Epithelial cell of proximal tubule (primary cell): ENCODE results near the gene LACTBL1. TPM values are rescaled to one million over a fixed set of nuclear protein-coding genes. Genes with fewer than 3 reads are reported as not detected.
"Not testable (repeated sequence)": the region's sequence is repeated elsewhere in the genome, so short reads cannot be mapped to it uniquely, and the experiment has no call there.

ENCODE experiments used
- DNase-seq: peaks from one replicate; pipeline ENCODE4 v3.0.0-alpha.2; 2011; ENCODE audit warnings: low read depth
- H3K4me3 ChIP-seq: 2 replicates; pipeline ENCODE4 v1.5.1; 2011; ENCODE audit warnings: low read depth, mild to moderate bottlenecking, low read length
- total RNA-seq: library from RNA; depleted of rRNA; stranded (reverse); fragments of >200 nt; gene quantifications from 2 replicates; pipeline ENCODE4 v1.2.3, GENCODE V29; 2015
- TF ChIP-seq, protein P1 (sequence below): conservative IDR thresholded peaks from 2 replicates; pipeline ENCODE4 v1.5.1; 2012; ENCODE audit warnings: low read depth, mild to moderate bottlenecking, low read length

The LACTBL1 gene
- total RNA-seq, 1 donor from 2014 or later = not detected

DNA sequence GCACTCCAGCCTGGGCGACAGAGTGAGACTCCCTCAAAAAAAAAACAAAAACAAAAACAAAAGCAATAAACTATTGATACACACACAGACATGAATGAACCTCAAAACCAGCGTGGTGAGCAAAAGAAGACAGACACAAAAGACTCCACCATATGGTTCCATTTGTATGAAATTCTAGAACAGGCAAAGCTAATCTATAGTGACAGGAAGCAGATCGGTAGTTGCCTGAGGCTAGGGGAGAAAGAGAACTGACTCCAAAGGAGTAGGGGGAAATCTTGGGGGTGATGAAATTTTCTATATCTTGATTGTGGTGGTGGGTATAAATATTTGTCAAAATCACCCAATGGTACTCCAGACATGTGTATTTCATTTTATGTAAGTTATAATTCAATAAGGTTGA is 20.9 kb downstream of the LACTBL1 start:
- DNase-seq = no peak
- no peak overlapping the region for H3K4me3 ChIP-seq
- TF ChIP-seq, protein P1, sequence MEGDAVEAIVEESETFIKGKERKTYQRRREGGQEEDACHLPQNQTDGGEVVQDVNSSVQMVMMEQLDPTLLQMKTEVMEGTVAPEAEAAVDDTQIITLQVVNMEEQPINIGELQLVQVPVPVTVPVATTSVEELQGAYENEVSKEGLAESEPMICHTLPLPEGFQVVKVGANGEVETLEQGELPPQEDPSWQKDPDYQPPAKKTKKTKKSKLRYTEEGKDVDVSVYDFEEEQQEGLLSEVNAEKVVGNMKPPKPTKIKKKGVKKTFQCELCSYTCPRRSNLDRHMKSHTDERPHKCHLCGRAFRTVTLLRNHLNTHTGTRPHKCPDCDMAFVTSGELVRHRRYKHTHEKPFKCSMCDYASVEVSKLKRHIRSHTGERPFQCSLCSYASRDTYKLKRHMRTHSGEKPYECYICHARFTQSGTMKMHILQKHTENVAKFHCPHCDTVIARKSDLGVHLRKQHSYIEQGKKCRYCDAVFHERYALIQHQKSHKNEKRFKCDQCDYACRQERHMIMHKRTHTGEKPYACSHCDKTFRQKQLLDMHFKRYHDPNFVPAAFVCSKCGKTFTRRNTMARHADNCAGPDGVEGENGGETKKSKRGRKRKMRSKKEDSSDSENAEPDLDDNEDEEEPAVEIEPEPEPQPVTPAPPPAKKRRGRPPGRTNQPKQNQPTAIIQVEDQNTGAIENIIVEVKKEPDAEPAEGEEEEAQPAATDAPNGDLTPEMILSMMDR = no peak

- no peak overlapping the region for H3K4me3 ChIP-seq
- no peak for DNase-seq
- TF ChIP-seq, protein P1 = no peak
These were observed 22.8 kb downstream of the LACTBL1 start for GRCh38 chr1:22949822-22950331.

DNA sequence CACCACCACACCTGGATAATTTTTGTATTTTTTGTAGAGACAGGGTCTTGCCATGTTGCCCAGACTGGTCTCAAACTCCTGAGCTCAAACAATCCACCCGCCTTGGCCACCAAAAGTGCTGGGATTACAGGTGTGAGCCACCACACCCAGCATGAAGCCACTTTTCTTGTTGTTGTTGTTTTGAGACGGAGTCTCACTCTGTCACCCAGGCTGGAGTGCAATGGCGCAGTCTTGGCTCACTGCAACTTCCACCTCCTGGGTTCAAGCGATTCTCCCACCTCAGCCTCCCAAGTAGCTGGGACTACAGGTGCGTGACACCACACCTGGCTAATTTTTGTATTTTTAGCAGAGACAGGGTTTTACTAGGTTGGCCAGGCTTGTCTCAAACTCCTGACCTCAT is 27.5 kb downstream of the LACTBL1 start:
- not testable (repeated sequence) for DNase-seq, H3K4me3 ChIP-seq

DNA sequence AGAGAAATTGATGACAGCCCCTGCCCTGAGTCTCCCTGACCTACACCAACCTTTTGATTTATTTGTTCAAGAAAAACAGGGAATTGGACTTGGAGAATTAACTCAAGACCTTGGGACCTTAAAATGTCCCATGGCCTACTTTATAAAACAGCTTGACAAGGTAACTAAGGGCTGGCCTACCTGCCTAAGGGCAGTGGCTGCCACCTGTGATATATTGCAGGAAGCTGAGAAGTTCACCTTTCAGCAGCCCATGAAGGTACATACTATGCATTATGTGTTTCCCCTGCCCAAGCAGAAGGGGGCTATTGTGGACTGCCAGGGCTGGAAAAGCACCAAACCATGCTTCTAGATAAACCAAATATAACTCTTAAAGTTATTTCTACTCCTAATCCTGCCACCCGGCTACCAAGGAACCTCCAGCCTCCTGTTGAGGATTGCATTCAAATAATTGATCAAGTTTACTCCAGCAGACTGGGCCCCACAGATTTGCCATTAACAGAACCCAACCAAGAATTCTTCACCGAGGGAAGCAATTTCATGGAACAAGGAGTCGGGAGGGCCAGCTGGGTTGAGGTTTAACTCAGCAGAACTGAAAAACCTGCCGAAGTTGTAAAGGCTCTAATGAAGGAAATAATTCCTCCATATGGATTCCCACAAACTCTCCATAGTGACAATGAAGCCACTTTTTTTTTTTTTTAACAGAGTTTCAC is 28.2 kb downstream of the LACTBL1 start:
- no peak for DNase-seq
- no peak overlapping the region for H3K4me3 ChIP-seq
- TF ChIP-seq, protein P1 = no peak

- TF ChIP-seq, protein P1 = no peak
- no peak overlapping the region for H3K4me3 ChIP-seq
- no peak for DNase-seq
These were observed 31.4 kb downstream of the LACTBL1 start for GRCh38 chr1:22941257-22941656.

GRCh38 chr1:22936681-22937080 is 36.0 kb downstream of the LACTBL1 start:
- no peak overlapping the region for H3K4me3 ChIP-seq
- TF ChIP-seq, protein P1 = no peak
- DNase-seq = no peak

DNA sequence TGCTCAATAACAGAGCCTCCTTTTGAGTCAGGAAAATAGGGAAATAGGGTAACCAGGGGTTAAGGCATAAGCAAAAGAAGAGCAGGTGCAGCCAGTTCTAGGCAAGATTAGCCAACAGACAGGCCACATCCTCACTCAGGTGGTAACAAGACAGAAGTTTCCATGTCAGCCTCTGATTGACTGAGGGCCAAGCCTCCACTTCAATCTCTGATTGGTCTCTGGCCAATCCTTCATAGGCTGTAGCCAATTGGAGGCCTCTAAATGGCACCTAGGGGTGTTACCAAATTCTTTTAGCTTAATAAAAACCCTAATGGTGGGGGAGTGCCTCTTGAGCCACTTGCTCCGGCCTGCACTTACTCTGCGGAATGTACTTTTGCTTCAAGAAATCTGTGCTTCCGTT is 37.2 kb downstream of the LACTBL1 start:
- DNase-seq = no peak
- TF ChIP-seq, protein P1 = no peak
- no peak overlapping the region for H3K4me3 ChIP-seq
